Activated T-helper 1 cell treated with anti-CD3 and anti-CD28 coated beads, Interleukin-2, amount 50 U/mL, for 16 hours (primary cell): ENCODE results near the gene IPO11.
"Not testable (repeated sequence)": the region's sequence is repeated elsewhere in the genome, so short reads cannot be mapped to it uniquely, and the experiment has no call there.

Source experiments
- DNase-seq, 2 donors: peaks; one replicate each; pipeline ENCODE4 v3.0.0-alpha.2; 2020; ENCODE audit warnings: low read depth in 1 of 2, low spot score in 1 of 2

The IPO11 gene

DNA sequence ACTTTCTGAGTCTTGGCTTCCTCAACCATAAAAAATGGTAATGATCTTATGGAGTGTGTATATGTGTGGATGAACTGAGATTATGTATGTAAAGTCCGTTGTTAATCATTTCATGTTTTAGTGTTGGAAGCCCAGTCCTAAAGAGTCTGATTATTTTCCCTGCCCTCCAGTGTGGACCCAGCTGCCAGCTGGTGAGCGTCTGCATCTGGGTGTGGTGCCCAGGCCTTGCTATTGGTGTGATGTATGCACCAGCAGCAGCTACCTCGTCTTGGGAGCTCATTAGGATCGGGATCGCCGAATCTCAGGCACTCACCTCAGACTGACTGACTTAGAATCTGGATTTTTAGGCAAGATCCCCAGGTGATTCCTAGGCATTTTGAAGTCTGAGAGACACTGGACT is 229.9 kb downstream of the IPO11 start:
- DNase-seq = no peak

DNA sequence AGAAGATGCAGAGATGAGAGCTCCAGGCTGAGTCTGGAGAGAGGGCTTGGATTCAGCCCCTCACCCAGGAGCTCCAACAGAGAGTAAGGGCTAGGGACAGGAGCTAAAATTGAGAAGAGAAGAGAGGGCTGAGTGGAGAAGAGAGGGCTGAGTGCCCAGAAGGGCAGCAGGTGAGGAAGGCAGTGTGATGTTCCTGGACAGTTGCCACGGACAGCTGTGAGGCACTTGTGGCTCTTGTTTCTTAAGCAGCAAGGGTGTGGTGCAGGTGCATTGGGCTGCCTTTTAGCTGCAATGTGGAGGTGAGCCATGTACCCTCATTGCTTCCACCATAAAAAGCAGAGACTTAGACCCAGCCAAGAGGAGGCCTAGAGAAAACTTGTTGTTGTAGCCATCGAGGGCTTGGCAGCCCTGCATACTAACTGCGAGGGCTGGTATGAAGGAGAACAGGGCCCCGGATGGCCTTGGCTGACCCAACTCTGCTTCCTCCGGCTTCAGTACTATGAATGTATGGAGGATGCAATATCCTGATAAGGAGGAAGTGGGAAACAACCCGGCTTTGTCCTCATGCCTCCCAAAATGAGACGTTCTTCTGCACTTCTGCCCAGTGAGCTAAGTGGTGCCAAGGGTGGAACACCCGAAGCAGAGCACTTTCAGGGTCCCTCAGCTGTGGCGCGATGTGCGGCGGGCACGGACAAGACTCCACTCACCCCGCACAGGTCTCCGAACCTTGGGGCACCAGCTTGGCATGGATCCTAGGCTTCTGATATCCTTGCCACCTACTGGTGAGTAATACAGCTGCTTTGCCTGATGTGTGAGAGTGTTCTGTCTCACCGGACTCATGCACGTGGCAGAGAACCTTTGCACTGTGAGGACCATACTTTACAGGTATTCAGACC is 231.2 kb downstream of the IPO11 start:
- no peak for DNase-seq

DNA sequence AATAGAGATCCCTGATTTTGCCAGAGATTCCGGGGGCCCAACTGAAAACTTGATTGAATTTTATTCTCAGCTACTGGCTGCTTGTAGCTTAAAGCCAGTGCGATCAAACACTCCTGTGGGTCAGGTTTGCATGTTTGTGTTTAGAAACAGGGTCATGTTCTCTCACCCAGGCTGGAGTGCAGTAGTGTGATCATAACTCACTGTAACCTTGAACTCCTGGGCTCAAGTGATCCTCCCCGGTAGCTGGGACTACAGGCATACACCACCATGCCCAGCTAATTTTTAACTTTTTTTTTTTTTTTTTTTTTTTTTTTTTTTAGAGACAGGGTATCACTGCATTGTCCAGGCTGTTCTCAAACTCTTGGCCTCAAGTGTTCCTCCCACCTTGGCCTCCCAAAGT is 232.7 kb downstream of the IPO11 start:
- no peak for DNase-seq

DNA sequence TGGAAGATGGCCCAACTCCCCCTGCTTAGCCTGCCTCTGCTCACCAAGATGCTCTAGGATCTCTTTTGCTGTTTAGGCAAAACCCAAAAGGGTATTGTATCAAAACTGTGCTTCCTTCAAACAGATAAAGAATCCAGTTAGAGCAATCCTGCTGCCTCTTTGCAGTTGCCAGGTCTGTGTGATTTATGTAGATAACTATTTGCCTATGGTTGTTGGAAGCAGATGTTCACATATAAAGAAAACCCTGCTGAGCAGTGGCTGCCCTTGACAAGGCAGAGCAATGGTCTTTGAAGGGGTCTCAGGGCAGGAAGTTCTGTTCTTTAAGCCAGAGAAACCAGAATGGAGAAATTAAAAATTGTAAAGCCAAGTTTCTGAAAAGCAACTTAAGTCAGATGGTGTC is 234.7 kb downstream of the IPO11 start:
- DNase-seq = no peak

DNA sequence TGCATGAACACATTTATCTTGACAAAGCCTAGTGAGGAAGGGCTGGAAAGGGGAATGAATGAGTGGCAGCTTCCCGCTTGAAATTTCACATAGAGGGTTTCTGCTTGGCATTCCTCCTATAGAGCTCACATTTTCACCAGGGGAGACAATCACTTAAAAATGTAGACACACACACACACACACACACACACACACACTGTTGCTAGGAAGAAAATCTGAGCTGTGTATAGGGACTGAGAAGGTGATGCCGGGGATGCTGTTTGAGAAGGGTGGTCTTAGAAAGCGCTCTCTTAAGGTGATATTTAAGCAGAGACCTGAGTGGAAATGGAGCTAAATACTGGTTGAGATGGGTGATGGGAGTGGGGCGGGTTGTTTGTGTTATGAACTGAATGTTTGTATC is 236.5 kb downstream of the IPO11 start:
- no peak for DNase-seq

DNA sequence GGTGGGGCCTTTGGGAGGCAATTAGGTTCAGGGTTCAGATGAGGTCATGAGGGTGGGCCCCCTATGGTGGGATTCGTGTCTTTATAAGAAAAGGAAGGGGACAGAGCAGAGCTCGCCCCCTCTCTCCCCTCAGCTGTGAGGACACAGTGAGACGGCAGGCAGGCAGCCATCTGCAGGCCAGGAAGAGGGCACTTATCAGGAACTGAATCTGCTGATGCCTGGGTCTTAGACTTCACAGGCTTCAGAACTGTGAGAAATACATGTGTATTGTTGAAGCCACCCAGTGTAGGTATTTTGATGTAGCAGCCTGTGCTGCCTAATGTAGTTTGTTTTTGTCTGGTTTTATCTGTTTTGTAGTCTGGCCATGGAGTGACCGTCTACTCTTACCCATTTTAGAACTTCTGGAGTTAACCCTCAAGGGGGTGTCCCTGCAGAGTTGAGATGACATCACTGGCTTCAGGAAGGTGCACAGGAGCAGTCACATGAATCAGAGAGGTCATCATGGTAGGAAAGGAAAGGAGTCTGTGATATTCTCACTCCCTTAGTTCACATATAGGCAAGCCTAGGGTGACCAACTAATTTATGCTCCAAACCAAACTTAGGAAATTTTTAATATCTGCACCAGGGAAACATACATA is 237.0 kb downstream of the IPO11 start:
- no peak for DNase-seq

DNA sequence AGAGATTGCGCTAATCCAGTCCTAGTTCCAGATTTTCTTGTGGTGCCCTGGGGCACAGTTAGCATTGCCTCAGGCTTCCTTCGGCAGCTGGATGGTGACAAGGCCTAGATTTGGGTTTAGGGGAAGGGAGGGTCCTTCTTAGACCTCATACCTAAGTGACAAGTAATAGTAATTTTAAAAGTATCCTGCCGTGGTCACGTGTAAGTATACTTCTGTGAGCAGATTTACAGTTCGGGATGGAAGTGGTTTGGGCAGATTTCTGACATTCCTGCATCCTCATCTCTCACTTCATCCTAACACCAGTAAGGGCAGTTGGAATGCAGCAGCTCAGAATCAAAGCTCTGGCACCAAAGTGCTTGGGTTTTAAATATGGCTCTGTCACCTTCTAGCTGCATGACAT is 237.6 kb downstream of the IPO11 start:
- no peak for DNase-seq

DNA sequence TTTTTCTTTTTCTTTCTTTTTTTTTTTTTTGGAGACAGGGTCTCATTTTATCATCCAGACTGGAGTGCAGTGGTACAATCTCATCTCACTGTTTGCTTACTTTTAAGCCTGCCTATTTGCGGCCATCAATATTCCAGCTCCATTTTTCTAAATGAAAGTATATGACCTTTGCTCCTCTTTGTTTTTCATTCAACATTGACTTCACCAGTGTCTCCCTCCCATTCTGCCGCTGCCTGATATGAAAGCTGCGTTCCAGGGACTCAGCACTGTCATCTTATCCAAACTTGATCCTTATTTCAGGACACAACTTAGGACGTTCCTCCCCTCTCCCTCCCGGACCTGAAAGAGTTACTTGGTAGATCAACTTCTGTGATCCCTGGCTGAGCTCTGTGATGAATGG is 239.7 kb downstream of the IPO11 start:
- DNase-seq = no peak

DNA sequence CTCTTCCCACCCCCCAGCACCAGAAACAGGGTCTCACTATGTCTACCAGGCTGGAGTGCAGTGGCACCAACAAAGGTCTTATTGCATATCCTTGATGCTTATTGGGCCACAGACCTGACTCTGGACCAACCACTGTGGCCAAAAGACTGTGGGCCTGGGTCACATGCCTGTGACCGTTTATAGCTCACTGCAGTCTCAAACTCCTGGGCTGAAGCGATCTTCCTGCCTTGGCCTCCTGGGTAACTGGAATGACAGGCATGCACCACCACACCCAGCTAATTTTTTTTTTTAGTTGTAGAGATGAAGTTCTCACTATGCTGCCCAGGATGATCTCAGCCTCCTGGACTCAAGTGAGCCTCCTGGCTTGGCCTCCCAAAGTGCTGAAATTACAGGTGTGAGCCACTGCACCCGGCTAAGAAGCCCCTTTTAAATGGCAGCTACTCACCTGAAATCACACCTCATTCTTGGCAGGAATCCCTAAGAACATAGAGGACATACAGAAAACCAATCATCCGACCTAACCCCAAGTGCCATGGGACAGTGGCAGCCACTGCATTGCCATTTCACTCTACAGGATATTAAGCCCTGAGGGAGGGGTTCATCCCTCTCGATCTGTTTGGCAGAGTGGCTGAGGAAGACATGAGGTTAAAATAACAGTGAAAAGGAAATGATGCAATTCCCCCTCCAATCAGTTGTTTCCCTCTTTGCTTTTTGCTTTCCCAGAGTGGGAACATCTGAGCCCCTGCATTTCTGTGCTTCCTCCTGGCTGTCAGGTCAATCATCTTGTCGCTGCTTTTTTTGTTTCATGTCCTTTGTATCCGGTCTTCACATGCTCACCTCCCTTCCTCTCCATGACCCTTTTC is 240.7 kb downstream of the IPO11 start:
- DNase-seq = no peak

DNA sequence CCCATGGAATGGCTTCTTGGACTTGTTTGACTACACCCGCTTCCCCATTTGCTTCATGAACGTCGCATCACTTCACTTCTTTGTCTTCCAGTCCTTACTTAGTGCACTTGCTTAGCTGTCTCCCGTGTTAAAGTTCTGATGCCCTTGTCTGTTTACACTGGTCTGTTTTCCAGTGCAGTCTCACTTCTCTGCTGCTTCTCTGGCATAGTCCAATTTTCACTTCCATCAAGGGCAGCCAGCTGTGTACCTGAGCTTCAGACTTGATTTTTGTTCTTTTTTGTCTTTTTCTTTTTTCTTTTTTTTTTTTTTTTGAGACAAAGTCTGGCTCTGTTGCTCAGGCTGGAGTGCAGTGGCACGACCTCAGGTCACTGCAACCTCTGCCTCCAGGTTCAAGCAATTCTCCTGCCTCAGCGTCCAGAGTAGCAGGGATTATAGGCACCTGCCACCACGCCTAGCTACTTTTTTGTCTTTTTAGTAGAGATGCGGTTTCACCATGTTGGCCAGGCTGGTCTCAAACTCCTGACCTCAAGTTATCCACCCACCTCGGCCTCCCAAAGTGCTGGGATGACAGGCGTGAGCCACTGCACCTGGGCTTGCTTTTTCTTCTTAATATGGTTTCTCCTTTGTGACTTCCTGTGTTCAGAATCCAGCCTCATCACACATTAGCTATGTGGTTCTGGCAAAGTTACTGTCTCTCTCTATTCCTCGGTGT is 241.5 kb downstream of the IPO11 start:
- no peak for DNase-seq

DNA sequence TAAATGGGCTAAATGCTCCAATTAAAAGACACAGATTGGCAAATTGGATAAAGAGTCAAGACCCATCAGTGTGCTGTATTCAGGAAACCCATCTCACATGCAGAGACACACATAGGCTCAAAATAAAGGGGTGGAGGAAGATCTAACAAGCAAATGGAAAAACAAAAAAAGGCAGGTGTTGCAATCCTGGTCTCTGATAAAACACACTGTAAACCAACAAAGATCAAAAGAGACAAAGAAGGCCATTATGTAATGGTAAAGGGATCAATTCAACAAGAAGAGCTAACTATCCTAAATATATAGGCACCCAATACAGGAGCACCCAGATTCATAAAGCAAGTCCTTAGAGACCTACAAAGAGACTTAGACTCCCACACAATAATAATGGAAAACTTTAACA is 245.2 kb downstream of the IPO11 start:
- DNase-seq = not testable (repeated sequence)

DNA sequence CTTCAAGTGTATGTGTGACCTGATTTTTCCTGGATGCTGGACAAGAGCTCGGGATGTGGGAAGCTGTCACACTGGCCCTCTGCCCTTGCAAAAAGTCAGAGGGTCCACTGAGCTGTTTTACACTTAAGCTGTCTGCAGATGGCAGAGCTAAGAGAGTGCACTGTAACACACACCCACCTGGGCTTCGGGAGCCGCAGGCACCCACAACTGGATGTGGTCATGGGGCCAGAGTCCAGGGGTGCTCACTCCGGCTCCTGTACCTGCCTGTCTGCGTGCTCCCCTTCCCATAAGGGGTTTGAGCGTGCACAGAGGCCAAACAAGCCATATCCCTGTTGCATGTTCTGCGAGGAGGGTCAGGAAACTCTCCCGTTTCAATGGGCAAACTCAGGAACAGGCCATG is 248.6 kb downstream of the IPO11 start:
- no peak for DNase-seq

DNA sequence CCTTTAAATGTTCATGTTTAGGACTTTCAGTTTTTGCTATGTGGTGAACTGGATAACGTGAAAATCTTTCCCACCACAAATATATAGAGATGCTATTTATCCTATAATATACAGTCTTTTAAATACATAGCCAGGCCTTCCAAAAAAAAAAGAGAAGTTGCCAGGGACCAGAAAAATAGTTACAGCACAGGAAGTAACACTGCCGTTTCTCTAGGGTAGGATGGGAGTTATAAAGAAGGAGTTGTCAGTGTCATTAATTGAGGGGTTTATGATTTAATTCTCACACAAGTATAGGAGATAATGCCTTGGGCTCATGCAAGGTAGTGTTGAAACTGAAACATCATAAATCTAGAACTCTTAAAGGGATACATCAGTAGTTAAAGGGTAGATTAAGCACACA is 250.0 kb downstream of the IPO11 start:
- no peak for DNase-seq

DNA sequence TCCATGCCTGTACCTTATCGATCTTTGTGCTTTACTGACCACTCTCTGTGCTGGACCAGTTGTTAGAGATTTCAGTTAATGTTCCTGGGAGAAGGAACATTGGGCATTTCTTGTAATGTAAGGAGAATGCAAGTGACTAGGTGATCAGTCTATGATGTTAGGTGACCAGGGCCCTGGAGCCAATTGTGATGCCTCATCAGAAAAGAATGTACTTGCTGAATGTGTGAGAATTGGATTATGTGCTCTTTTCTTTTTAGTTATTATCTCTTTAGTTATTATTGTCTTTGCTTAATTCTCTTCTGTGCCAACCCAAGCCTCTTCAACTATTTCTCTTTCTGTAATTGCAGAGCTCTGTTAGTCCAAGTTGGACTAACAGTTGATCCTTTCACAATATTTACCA is 258.9 kb downstream of the IPO11 start:
- no peak for DNase-seq

DNA sequence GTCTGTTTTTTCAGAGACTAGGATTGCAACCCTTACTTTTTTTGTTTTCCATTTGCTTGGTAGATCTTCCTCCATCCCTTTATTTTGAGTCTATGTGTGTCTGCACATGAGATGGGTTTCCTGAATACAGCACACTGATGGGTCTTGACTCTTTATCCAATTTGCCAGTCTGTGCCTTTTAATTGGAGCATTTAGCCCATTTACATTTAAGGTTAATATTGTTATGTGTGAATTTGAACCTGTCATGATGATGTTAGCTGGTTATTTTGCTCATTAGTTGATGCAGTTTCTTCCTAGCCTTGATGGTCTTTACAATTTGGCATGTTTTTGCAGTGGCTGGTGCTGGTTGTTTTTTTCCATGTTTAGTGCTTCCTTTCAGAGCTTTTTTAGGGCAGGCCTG is 264.0 kb downstream of the IPO11 start:
- not testable (repeated sequence) for DNase-seq
